Uterus (tissue), 4 donors: Measurements from ENCODE around the gene EFTUD2. TPM values are rescaled to one million over a fixed set of nuclear protein-coding genes. Genes with fewer than 3 reads are reported as not detected.
"Not testable (repeated sequence)": the region's sequence is repeated elsewhere in the genome, so short reads cannot be mapped to it uniquely, and the experiment has no call there.

Experiments
- DNase-seq, 2 donors: peaks; one replicate each; pipeline ENCODE4 v3.0.0-alpha.2; 2019 to 2020
- H3K27ac ChIP-seq, 2 donors: fragments of 200-600 bp; sonication (generic); 1 replicate in 1 of 2; 2 replicates in 1 of 2; pipeline ENCODE4 v1.5.1; 2016 to 2018
- H3K27me3 ChIP-seq, 2 donors: fragments of 200-600 bp; sonication (generic); one replicate each; pipeline ENCODE4 v1.5.1; 2018 to 2019; ENCODE audit warnings: control low read depth in 1 of 2
- H3K36me3 ChIP-seq, 2 donors: fragments of 200-600 bp; sonication (generic); one replicate each; pipeline ENCODE4 v1.5.1; 2019; ENCODE audit warnings: control low read depth in 1 of 2
- H3K4me1 ChIP-seq, 2 donors: fragments of 200-600 bp; sonication (generic); one replicate each; pipeline ENCODE4 v1.5.1; 2018 to 2019; ENCODE audit warnings: control low read depth in 1 of 2
- H3K4me3 ChIP-seq, 2 donors: fragments of 200-600 bp; sonication (generic); 1 replicate in 1 of 2; 2 replicates in 1 of 2; pipeline ENCODE4 v1.5.1; 2018 to 2019; ENCODE audit warnings: mild to moderate bottlenecking in 1 of 2
- H3K9me3 ChIP-seq, 2 donors: fragments of 200-600 bp; sonication (generic); one replicate each; pipeline ENCODE4 v1.5.1; 2019; ENCODE audit warnings: control low read depth in 1 of 2
- CTCF ChIP-seq, 4 experiments: fragments of 200-600 bp in 2 of 4; fragments of 450-650 bp in 2 of 4; sonication (generic) in 2 of 4; IDR thresholded peaks; one replicate each; pipeline ENCODE4 v1.5.1; 2016 to 2019; ENCODE audit warnings: antibody characterized with exemption in 4 of 4, mild to moderate bottlenecking in 2 of 4, moderate library complexity in 1 of 4
- POLR2A ChIP-seq, 2 donors: fragments of 450-650 bp; IDR thresholded peaks; one replicate each; pipeline ENCODE4 v1.6.1; 2016; ENCODE audit warnings: antibody characterized with exemption in 2 of 2, mild to moderate bottlenecking in 1 of 2, moderate library complexity in 1 of 2
- intact Hi-C: fragments of 100-400 bp; cut with DNase I; formaldehyde crosslinking; loops from one replicate; pipeline ENCODE4 v1.15.1; 2023; ENCODE audit warnings: low total_unique reads
- total RNA-seq, 4 donors: library from RNA; depleted of rRNA in 3 of 4; stranded (reverse); fragments of >200 nt in 3 of 4; gene quantifications; one replicate each; pipeline versions ENCODE4 v1.1.0 to v1.2.4, GENCODE V29; 2014 to 2023
- donor health status: DM: yes; HTN: yes; CAD: no.

Gene EFTUD2
- total RNA-seq, 4 donors from 2014 or later = 12.4 to 129 (median 64.7) TPM

GRCh38 chr17:44829523-44830358, 69.5 kb downstream of the EFTUD2 start, which contains the start of gene GJC1:
TSS of gene GJC1 (minus strand) at chr17:44830287. CDS start at chr17:44805817, 24,470 bp downstream.
- no peaks in the 10 kb centered on the region for H3K9me3 ChIP-seq
- DNase-seq = peak; percentile 50 to 60
- H3K4me3 ChIP-seq = peak within 1 kb of the TSS; percentile 49 to 66
- H3K27me3 ChIP-seq = no peaks in the 10 kb centered on the region
- peak within 1 kb of the TSS; percentile 98 for H3K27ac ChIP-seq
- intact Hi-C loops = no loop called here
- TF ChIP-seq CTCF (IDR thresholded peaks at IDR 0.05) = no peak
- TF ChIP-seq POLR2A (IDR thresholded peaks at IDR 0.05) = peak; percentile 40 to 63
- H3K36me3 ChIP-seq = no peaks in the 10 kb centered on the region
- no peaks in the 10 kb centered on the region for H3K4me1 ChIP-seq

DNA sequence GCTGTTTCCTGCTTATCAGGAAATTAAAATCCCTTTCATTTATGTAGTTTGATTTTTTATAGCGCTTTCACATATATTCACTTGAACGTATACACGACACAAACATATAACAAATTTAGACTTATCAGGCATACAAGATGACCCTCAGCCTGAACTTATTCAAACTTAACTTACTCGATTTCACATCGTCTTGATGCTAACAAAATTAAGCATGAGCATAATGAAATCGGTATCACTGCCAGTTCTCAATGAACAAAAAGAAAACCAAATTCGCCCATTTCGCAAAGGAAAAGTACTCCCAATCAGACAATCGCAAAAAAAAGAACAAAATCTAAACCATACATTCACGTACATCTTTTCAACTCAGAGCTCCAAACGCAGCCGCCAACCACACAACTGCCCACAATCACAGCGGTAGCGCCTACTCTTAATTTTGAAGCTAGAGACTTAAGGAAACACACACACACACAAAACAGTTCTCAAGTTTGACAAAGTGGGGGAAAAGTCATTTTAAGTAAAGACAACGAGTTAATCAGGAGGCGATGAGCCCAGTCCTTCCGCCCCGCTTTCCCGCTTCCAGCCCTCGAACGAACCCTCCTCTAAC, 70.2 kb downstream of the EFTUD2 start:
- H3K36me3 ChIP-seq = no peaks in the 10 kb centered on the region
- H3K9me3 ChIP-seq = no peaks in the 10 kb centered on the region
- no peaks in the 10 kb centered on the region for H3K4me1 ChIP-seq
- no peak for DNase-seq
- H3K27ac ChIP-seq = peak overlapping the region; percentile 98
- no peak for TF ChIP-seq POLR2A (IDR thresholded peaks at IDR 0.05)
- no peak for TF ChIP-seq CTCF (IDR thresholded peaks at IDR 0.05)
- H3K4me3 ChIP-seq = peak overlapping the region; percentile 49 to 66
- H3K27me3 ChIP-seq = no peaks in the 10 kb centered on the region
- intact Hi-C loops = no loop called here

DNA sequence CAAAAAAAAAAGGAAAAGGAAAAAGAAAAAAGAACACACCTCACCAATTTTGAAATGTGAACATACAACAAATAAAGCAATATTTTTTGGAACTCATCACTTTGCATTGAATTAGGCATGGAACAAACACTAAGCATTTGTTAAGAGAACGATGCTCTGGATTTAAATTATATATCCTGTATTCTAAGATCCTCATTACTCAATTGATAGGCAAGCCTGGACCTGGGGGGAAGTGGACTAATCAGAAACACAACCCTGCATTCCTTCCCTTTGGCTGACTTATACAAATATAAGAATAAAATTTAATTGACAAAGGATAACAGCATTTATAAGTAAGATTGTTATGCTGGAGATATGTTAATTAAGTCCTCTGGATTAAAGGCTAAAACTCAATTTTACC, 71.4 kb downstream of the EFTUD2 start:
- peak overlapping the region in 1 of 2 donors; percentile 49 for H3K4me3 ChIP-seq
- no peaks in the 10 kb centered on the region for H3K9me3 ChIP-seq
- no peaks in the 10 kb centered on the region for H3K36me3 ChIP-seq
- H3K4me1 ChIP-seq = no peaks in the 10 kb centered on the region
- no peaks in the 10 kb centered on the region for H3K27me3 ChIP-seq
- TF ChIP-seq CTCF (IDR thresholded peaks at IDR 0.05) (no peak), POLR2A (IDR thresholded peaks at IDR 0.05) (no peak)
- DNase-seq = no peak
- peak overlapping the region; percentile 98 for H3K27ac ChIP-seq
- intact Hi-C loops = no loop called here

- no peaks in the 10 kb centered on the region for H3K9me3 ChIP-seq
- no peaks in the 10 kb centered on the region for H3K4me1 ChIP-seq
- no peaks in the 10 kb centered on the region for H3K27me3 ChIP-seq
- H3K36me3 ChIP-seq = no peaks in the 10 kb centered on the region
- no peak for TF ChIP-seq POLR2A (IDR thresholded peaks at IDR 0.05)
- TF ChIP-seq CTCF (IDR thresholded peaks at IDR 0.05) = no peak
- H3K4me3 ChIP-seq = no peak overlapping the region
- intact Hi-C loops = no loop called here
- no peak for DNase-seq
- H3K27ac ChIP-seq = peak overlapping the region; percentile 98
Measured at GRCh38 chr17:44826123-44826790, 73.0 kb downstream of the EFTUD2 start.

DNA sequence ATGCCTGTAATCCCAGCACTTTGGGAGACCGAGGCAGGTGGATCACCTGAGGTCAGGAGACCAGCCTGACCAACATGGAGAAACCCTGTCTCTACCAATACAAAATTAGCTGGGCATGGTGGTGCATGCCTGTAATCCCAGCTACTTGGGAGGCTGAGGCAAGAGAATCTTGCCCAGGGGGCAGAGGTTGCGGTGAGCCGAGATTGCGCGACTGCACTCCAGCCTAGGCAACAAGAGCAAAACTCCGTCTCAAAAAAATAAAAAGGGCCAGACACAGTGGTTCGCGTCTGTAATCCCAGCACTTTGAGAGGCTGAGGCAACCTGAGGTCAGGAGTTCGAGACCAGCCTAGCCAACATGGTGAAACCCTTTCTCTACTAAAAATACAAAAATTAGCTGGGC, 74.0 kb downstream of the EFTUD2 start:
- H3K27ac ChIP-seq = peak overlapping the region; percentile 0 to 98
- H3K4me1 ChIP-seq, intact Hi-C loops, H3K36me3 ChIP-seq, H3K4me3 ChIP-seq, H3K27me3 ChIP-seq, DNase-seq, H3K9me3 ChIP-seq: not testable (repeated sequence)
